ENCODE data around the gene MIA.
"Not testable (repeated sequence)": the region's sequence is repeated elsewhere in the genome, so short reads cannot be mapped to it uniquely, and the experiment has no call there.

Gene MIA

DNA sequence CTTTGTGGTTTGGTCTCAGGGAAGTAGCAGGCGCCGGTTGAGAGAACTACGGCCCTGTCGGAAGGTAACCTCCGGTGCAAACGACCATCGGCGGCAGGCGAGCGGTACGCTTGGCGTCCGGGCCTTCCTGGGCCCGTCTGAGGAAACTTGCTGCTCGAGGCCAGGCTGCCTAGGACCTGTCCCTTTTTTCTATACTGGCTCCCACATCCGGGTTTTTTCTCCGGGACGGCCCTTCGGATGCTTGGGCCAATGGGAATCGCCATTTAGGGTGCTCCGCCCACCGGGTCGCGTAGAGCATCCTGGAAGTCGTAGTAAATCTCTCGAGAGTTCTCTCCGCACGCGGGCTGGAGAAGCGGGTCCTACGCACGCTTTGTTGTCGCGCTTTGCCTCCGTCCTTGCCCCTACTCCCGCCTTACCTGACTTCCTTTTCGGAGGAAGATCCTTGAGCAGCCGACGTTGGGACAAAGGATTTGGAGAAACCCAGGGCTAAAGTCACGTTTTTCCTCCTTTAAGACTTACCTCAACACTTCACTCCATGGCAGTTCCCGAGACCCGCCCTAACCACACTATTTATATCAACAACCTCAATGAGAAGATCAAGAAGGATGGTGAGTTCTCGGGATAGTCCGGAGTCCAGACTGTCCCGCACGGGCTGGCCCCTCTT is 24.3 kb upstream of the MIA start, which contains the start of gene SNRPA:
TSS of gene SNRPA (plus strand) at position 330 of the 664 bp plus-strand sequence. CDS start at position 536, 206 bp downstream.
- DNase-seq, result peak; percentile 95 to 99

DNA sequence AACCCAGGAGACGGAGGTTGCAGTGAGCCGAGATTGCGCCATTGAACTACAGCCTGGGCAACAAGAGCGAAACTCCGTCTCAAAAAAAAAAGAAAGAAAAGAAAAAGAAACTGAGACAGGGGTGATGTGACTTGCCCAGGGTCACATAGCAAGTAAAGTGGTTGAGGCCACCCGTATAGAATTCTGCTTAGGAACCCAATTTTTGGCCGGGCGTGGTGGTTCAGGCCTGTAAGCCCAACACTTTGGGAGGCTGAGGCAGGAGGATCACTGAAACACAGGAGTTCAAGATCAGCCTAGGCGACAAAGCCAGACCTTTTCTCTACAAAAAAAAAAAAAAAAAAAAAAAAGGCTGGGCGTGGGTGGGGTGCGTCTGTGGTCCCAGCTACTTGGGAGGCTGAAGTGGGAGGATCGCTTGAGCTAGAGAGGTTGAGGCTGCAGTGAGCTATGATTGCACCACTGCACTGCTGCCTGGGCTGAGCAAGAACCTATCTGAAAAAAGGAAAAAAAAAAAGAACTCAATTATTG is 23.0 kb upstream of the MIA start:
- DNase-seq, result no peak

DNA sequence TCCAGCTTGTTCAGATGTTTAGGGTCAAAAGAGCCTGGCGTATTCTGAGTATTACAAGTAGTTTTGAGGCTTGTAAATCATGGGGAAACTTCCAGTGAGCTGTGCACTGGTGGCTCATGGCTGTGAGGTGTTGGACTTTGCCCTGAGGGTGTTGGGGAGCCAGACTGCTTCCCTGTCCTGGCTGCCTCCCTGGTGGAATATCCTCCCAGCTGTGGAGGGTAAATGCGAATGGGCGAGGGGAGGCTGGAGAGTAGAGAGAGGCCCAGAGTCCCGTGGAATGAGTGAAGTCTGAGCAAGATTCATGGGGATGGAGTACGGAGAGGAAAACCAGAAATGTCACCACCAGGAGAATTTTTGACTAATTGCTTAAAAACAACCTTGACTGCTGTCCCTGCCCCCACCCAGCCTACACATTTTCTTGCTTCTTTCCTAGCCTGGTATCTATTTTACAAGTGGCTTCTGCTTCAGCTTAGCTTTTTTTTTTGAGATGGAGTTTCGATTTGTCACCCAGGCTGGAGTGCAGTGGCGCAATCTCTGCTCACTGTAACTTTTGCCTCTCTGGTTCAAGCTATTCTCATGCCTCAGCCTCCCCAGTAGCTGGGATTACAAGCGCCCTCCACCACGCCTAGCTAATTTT is 20.6 kb upstream of the MIA start:
- no peak for DNase-seq

DNA sequence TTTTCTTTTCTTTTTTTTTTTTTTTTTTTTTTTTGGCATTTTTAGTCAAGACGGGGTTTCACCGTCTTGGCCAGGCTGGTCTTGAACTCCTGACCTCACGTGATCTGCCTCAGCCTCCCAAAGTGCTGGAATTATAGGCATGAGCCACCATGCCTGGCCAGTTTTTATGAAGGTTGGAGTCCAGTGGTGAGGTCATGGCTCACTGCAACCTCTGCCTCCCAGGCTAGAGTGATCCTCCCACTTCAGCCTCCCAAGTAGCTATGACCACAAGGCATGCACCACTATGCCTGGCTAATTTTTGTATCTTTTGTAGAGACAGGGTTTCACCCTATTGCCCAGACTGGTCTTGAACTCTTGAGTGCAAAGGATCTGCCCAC is 20.1 kb upstream of the MIA start:
- DNase-seq, result no peak

DNA sequence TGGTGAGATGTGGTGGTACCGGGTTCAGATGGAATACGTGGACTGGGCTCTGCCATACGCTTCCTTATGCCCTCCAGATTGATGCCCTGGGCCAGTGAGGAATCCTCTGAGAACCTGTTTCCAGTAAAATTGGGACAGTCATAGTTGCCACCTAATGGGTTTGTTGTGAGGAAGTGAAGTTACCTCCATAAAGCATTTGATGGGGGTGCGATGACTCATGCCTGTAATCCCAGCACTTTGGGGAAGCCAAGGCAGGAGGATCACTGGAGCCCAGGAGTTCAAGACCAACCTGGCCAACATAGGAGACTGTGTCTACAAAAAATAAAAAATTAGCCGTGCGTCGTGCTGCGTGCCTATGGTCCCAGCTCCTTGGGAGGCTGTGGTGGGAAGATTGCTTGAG is 19.5 kb upstream of the MIA start:
- no peak for DNase-seq

DNA sequence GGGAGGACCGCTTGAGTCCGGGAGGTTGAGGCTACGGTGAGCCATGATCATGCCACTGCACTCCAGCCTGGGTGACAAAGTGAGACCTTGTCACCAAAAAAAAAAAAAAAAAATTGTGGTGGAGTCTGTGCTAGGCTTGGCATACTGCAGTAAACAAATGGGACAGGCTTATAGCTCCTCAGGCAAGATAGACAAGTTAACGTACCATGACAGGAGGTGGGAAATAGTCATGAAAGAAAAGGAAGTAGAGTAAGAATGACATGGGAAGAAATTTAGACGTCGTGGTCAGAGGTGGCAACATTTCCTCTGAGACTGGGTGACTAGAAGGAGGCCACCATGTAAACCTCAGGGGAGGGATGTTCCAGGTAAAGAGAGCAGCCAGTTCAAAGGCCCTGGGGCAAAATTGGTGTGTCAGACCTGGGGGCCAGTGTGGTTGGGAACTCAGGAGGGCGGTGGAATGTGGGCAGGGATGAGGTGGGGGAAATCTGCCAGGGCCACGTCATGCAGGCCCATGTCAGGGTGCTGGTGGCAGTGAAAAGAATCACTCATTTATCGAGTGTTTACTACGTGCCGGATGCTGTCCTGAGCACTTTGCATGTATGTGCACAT is 18.7 kb upstream of the MIA start:
- no peak for DNase-seq

DNA sequence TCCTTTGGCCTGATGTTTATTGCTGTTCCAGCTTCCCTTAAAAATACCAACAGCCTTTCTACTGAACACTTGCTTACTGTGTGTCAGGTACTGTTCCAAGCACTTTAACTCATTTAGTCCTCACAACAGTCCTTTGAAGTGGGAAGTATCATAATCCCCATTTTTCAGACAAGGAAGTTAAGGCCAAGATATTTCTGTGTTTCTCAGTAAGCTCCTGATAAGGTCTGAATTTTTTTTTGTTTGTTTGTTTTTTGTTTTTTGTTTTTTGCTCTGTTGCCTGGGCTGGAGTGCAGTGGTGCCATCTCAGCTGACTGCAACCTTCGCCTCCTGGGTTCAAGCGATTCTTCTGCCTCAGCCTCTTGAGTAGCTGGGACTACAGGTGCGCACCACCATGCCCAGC is 16.8 kb upstream of the MIA start:
- no peak for DNase-seq

DNA sequence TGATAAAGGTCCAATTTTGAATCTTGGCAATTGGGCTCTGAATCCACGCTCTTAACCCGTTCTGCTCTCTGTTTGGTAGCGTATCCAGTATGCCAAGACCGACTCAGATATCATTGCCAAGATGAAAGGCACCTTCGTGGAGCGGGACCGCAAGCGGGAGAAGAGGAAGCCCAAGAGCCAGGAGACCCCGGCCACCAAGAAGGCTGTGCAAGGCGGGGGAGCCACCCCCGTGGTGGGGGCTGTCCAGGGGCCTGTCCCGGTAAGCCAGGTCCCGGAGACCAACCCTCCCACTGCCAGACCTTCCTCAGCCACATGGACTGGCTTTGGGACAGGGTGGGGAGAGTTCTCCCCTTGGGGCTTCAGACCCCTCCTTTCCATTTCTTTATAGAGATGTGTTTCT is 16.0 kb upstream of the MIA start:
- no peak for DNase-seq

DNA sequence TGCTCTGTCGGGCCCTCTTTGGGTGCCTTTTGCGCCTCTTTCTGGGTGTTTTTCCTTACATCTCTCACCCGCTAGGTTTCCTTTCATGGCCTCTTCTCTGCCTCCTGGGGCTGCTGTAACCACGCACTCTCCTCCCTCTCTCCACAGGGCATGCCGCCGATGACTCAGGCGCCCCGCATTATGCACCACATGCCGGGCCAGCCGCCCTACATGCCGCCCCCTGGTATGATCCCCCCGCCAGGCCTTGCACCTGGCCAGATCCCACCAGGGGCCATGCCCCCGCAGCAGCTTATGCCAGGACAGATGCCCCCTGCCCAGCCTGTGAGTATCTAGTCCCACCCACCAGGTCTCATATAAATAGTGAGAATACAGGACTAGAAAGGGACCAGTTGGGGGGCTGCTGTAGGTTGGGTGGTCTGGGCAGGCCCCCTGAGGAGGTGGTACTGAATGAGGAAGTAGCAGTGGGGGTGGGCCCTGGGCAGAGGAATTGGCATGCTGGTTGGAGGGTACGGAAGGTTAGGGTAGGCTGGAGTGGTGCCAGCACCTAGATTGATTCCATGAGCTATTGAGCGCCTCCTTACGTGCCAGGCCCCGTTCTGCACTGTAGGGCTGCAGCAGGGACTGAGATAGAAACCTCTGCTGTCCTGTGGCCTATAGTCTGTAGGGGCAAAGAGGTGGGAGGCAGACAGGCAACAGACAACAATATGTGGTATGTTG is 12.4 kb upstream of the MIA start:
- DNase-seq, result no peak

DNA sequence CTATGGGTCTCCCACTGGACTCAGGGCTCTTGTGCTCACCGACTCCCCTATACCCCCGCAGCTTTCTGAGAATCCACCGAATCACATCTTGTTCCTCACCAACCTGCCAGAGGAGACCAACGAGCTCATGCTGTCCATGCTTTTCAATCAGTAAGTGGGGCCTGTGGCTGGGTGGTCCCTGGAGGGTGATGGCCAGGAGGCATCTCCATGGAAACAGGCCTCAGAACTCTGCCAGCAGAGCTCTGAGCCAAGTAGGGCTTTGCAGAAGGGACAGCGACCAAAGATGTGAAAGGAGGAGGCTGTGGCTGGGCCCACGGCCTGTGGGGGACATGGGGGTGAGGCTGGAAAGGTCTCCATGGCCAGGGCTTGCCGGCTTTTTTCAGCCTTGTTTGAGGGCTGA is 11.8 kb upstream of the MIA start:
- DNase-seq, result no peak

DNA sequence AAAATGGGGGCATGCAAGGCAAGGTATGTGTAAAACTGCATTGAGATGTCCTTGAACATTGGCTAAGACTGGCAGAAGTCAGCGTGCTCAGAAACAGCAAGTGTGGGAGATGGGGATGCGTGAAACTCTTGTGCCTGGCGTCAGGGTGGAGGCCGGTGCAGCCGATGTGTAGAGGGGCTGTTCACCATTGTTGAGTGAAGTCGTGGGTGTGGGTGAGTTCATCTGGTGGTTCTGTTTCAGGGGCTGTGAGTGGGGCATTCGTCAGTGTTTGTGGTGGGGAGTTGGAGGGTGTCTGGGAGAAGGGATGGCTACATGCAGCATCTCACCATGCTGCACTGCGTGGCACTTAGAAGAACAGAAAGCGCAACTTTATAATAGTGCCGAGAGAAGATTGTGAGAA is 11.4 kb upstream of the MIA start:
- no peak for DNase-seq

DNA sequence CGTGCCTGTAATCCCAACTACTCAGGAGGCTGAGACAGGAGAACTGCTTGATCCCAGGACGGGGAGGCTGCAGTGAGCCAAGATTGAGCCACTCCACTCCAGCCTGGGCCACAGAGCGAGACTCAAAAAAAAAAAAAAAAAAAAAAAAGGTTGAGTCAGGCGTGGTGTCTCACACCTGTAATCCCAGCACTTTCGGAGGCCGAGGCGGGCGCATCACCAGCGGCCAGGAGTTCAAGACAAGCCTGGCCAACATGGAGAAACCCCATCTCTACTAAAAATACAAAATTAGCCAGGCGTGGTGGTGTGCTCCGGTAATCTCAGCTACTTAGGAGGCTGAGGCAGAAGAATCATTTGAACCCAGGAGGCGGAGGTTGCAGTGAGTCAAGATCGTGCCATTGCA is 8.9 kb upstream of the MIA start:
- not testable (repeated sequence) for DNase-seq

DNA sequence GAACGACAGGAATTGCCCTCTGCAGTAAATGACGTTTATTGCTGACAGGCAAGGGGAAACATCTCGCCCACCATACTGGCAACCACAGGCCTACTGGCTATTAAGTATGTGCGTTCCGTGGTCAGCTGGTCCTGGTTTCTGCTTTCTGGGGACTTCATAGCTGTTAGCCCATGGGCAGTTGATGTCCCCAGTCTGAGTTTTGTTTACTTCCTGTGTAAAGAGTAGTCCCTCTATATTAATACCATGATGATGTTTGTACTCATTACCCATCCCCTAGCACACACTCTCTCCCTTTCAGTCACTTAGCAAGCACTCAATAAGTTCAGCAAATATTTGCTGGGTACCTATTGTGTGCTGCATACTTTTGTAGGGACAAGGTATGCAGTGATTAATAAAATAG is 6.5 kb upstream of the MIA start:
- DNase-seq, result no peak

DNA sequence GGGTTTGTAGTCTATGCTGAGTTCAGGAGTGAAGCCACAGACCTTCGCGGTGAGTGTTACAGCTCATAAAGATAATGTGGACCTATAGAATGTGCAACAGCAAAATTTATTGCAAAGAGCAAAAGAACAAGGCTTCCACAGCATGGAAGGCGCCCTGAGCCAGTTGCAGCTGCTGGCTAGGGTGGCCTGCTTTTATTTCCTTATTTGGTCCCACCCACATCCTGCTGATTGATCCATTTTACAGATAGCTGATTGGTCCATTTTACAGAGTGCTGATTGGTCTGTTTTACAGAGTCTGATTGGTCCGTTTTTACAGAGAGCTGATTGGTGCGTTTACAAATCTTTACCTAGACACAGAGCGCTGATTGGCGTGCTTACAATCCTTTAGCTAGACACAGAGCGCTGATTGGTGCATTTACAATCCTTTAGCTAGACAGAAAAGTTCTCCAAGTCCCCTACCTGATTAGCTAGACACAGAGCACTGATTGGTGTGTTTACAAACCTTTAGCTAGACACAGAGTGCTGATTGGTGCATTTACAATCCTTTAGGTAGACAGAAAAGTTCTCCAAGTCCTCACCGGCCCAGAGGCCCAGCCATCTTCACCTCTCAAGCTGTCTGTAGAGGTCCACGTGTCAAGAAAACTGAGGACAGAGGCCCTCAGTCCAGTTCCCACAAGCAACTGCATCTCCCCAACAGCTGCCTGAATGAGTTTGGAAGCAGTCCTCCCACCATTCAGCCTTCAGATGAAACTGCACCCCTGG is 4.0 kb upstream of the MIA start:
- DNase-seq, result not testable (repeated sequence)

DNA sequence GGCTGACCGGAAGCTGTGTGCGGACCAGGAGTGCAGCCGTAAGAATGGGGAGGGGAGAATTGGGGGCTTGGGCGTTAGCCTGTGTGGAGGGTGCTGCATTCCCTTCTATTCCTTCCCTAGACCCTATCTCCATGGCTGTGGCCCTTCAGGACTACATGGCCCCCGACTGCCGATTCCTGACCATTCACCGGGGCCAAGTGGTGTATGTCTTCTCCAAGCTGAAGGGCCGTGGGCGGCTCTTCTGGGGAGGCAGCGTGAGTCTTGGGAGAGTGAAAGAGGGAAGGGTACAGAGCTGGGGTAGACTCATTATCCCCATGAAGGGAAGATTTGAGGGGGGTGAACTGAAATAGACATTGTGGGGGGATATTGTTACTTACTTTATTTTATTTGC is 306 bp downstream of the MIA start:
- DNase-seq, result no peak

DNA sequence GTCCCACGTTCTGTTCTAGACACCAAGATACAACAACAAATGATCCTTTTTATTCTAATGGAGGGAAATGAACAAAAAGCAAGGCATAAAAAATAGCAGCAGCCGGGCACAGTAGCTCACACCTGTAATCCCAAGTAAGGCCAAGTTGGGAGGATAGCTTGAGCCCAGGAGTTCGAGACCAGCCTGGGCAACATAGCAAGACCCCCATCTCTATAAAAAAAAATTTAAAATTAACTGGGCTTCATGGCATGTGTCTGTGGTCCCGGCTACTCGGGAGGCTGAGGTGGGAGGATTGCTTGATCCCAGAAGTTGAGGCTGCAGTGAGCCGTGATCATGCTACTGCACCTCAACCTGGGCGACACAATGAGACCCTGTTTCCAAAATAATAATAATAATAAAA is 1.0 kb downstream of the MIA start:
- DNase-seq, result no peak

DNA sequence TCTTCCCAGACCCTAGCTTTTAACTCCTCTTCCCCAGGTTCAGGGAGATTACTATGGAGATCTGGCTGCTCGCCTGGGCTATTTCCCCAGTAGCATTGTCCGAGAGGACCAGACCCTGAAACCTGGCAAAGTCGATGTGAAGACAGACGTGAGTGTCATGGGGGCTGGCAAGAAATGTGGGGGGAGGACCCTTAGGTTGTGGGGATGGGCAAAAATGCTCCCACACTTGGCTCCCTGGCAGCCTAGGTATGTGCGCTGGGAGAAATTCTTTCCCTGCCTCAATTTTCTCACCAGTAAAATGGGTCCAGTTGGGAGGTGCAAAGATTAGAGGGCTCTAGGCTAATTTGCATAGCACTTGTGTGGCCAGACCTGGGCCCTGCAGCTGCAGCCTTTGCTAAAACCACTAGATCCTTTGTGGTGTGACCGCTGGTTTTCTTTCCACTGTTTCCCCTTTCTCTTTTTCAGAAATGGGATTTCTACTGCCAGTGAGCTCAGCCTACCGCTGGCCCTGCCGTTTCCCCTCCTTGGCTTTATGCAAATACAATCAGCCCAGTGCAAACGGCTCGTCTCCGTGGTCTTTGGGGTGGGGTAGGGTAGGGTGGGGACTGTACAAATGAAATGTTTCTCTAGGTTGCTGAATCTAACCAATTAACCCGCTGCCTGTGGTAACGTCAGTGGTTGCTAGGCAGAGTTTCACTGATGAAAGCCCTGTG is 1.8 kb downstream of the MIA start:
- DNase-seq, result peak; percentile 76 to 94

DNA sequence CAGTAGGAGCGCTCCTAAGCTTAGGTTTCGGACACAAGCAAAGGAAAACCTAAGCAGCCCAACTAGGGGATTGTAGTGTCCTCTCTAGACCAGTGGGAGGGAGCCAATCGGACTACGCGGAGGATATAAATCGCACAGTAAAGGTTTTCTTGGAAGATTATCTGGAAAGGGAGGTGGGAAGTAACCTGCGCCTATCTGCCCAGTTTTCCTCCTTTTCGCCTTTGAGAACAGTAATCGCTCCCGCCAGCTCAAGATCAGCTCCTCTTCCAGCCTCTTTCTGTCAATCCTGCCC is 2.3 kb downstream of the MIA start:
- DNase-seq, result no peak

DNA sequence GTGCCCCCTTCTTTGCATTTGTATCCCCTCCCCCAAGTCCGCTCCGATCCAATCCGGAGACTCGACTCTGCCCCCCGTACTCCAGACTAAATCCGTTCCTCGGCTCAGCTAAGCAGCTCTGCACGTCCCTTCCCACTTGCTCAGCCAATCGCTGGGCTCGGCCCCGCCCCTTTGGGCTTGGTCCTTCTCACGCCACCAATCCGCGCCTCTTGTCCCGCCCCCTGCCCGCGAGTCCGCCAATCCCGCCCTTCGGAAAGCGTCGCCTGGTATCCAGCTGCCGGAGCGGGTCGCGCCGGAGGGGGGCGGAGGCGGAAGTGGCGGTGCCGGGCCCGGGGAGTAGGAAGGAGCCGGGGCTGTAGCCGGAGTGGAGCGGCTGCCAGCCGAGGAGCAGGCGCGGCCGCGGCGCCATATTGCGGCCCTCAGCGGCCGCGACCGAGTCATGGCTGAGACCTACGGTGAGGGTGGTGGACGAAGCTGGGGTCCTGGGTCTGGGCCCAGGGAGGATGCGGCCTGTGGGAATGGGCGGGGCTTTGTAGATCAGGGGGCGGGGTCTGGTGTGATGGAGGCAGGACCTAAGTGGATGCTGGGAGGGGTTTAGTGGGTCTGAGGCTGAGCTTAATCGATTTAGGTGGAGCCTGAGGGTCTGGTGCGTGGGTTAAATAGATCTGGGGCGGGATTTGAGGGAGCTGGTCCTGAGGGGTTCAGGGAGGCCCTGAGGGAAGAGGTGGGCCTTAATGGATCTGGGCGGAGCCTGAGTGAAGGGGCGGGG is 2.8 kb downstream of the MIA start, which contains the start of gene RAB4B:
TSS of gene RAB4B (plus strand) at position 311 of the 769 bp plus-strand sequence. CDS start at position 440, 129 bp downstream.
- peak; percentile 99 to 100 for DNase-seq

DNA sequence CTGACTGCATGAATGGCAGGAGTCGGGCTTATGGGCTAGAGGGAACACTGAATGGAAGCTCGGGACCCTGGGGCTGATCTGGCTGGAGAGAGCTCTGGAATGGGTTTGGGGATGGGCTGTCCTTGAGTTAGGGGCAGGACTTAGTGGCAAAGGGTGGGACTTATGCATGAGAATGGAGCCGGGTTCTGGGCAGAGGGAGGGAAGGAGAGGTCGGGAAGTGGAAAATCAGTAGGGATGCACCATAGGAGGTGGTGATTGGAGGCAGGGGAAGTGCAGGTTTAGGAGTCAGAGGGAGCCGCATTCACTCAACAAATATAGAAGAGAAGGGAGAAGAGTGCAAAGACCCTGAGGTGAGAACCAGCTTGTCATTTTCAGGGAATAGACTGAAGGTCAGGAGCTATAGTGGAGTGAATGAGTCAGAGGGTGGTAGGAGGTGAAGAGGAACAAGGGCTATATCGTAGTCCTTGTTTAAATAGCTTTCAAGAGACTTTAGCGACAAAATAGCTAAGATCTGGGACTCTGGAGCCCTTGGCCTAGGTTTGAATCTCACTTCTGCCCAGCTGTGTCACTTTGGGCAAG is 3.5 kb downstream of the MIA start:
- no peak for DNase-seq

DNA sequence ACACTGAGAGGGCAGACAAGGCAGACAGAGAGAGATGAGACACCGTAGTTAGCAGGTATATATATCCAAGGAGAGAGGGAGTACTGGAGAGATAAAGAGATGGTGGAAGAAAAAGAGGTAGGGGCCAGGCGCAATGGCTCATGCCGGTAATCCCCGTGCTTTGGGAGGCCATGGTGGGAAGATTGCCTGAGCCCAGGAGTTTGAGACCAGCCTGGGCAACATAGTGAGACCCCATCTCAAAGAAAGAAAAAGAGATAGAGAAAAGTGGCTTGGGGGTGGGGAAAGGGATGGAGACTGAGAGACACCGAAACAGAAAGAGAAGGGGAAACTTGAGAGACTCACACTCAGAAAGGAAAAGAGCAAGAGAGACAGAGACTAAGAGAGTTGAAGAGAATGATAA is 5.3 kb downstream of the MIA start:
- no peak for DNase-seq
